ENCODE measurements around the gene TMED1.

The TMED1 gene

DNA sequence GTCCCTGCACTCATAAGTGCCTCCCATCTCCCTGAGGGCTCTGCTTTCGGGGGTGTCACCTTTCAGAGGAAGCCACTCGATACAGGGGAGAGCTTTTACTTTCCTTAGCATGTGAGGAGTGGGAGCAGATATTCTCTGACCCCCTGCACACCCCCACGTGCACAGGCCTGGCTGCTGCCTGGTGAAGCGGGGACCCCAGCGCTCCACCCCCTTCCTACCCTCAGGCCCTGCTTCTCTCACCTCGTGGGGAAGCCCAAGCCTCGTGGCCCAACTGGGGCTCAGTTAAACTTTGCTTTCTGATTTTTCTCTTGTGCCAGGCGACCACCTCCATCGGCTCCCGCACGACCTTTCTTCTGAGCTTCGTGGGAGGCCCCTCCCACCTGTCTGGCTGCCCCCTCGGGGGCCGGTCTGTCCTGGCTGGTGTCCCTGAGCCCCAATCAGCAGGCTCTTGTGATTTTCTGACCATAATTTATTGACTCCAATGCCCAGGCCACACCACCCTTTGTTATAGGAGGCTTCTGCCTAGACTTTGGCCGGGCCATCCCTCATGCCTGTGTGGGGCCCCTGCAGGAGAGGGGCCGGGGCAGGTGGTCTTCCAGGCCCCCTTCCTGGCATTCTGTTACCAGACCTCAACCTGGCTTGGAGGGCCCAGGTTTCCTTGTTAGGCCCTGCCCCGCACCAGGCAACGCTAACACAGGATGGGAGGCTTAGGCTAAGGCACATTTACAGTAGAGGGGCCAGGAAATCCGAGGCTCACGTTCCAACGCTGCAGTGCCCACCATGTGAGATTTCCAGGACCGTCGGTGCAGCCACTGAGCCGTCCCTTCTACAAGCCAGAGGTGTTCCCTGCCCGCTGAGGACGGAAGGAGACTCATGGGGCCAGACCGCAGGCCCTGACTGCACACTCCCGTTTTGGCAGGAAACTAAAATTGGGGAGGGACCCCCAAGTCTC is 3.7 kb downstream of the TMED1 start:
- Histone ChIP-seq H3K4me3 (ENCODE audit: low read depth in 1 of 2, low read length in 2 of 2) (no peak overlapping the region), H3K9ac (ENCODE audit: low read depth in 1 of 2, low read length in 2 of 2) (no peak overlapping the region), H3K4me1 (ENCODE audit: control insufficient read depth in 1 of 2, insufficient read depth in 2 of 2, low read length in 2 of 2) (peaks cover 5 to 15% of the 10 kb centered on the region in 2 donors), H3K27ac (ENCODE audit: low read depth, low read length) (no peak overlapping the region), H3K36me3 (ENCODE audit: control insufficient read depth in 1 of 2, insufficient read depth in 2 of 2, low read length in 2 of 2) (peaks cover 30 to 47% of the 10 kb centered on the region in 2 donors), H3K27me3 (ENCODE audit: control insufficient read depth in 1 of 2, insufficient read depth in 2 of 2, low read length in 2 of 2) (no peaks in the 10 kb centered on the region), H3K9me3 (ENCODE audit: control insufficient read depth in 1 of 2, low read length in 2 of 2) (peaks cover 0 to 4% of the 10 kb centered on the region in 2 donors)

DNA sequence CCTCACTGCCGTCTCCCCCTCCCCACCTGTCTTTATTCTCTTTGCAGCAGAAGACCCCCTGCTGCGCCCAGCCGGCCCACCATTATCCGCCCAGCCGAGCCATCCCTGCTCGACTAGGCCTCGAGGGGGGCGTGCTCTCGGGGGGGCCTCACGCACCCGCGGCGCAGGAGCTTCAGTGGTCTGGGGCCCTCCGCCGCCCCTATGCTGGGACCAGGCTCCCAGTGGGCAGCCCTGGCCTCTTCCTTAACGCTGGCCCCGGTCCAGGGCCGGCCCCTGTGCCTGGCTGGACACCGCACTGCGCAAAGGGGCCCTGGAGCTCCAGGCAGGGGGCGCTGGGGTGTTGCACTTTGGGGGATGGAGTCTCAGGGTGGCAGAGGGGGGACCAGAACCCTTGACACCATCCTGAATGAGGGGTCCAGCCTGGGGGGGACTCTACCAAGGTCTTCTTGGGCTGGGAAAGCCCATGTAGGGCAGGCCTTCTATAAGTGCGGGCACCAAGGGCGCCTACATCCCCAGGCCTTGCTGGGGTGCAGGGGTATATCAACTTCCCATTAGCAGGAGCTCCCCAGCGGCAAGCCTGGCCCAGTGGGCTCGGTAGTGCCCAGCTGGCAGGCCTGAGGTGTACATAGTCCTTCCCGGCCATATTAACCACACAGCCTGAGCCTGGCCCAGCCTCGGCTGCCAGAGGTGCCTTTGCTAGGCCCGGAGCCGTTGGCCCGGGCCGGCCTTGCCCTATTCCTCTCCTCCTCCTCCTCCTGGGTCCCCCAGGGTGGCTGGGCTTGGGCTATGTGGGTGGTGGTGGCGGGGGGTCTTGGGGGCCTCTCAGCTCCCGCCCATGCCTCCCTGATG is 4.9 kb downstream of the TMED1 start:
- H3K27me3 ChIP-seq (ENCODE audit: control insufficient read depth in 1 of 2, insufficient read depth in 2 of 2, low read length in 2 of 2) = no peaks in the 10 kb centered on the region
- H3K9ac ChIP-seq (ENCODE audit: low read depth in 1 of 2, low read length in 2 of 2) = no peak overlapping the region
- peaks cover 0 to 9% of the 10 kb centered on the region in 2 donors for H3K4me1 ChIP-seq (ENCODE audit: control insufficient read depth in 1 of 2, insufficient read depth in 2 of 2, low read length in 2 of 2)
- H3K9me3 ChIP-seq (ENCODE audit: control insufficient read depth in 1 of 2, low read length in 2 of 2) = no peaks in the 10 kb centered on the region
- peaks cover 34 to 57% of the 10 kb centered on the region in 2 donors for H3K36me3 ChIP-seq (ENCODE audit: control insufficient read depth in 1 of 2, insufficient read depth in 2 of 2, low read length in 2 of 2)
- no peak overlapping the region for H3K4me3 ChIP-seq (ENCODE audit: low read depth in 1 of 2, low read length in 2 of 2)
- H3K27ac ChIP-seq (ENCODE audit: low read depth, low read length) = no peak overlapping the region

DNA sequence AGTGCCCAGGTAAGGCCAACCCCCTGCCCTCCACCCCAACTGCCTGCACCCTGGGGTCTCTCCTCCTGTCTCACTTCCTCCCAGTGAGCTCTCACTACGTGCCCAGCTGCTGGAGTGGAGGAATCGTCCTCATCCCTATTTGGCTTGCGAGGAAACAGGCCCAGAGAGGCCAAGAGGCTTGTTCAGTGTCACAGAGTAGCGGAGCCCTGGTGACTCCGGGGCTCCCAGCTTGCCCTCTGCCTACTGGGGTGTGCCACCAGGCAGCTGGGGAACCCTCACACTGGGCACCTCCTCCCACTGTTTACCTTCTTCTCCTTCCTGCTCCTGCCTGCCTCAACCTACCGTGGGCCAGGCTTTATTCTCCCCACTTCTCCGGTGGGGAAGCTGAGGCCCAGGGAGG is 5.6 kb downstream of the TMED1 start:
- Histone ChIP-seq H3K4me1 (ENCODE audit: control insufficient read depth in 1 of 2, insufficient read depth in 2 of 2, low read length in 2 of 2) (peaks cover 0 to 7% of the 10 kb centered on the region in 2 donors), H3K4me3 (ENCODE audit: low read depth in 1 of 2, low read length in 2 of 2) (no peak overlapping the region), H3K9me3 (ENCODE audit: control insufficient read depth in 1 of 2, low read length in 2 of 2) (no peaks in the 10 kb centered on the region), H3K36me3 (ENCODE audit: control insufficient read depth in 1 of 2, insufficient read depth in 2 of 2, low read length in 2 of 2) (peaks cover 37 to 65% of the 10 kb centered on the region in 2 donors), H3K27ac (ENCODE audit: low read depth, low read length) (no peak overlapping the region), H3K9ac (ENCODE audit: low read depth in 1 of 2, low read length in 2 of 2) (no peak overlapping the region), H3K27me3 (ENCODE audit: control insufficient read depth in 1 of 2, insufficient read depth in 2 of 2, low read length in 2 of 2) (no peaks in the 10 kb centered on the region)

DNA sequence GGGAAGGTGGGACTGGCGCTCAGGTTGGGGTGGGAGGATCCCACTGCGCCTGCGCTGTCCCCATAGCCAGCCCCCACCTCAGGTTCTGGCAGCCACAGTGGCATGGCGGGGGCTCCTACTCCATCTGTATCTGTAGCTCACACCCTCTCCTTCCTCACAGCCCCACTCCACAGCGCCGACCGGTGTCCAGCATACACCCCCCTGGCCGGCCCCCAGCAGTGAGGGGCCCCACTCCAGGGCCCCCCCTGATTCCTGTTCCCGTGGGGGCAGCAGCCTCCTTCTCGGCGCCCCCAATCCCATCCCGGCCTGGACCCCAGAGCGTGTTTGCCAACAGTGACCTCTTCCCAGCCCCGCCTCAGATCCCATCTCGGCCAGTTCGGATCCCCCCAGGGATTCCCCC is 6.0 kb downstream of the TMED1 start:
- Histone ChIP-seq H3K27ac (ENCODE audit: low read depth, low read length) (no peak overlapping the region), H3K4me3 (ENCODE audit: low read depth in 1 of 2, low read length in 2 of 2) (no peak overlapping the region), H3K36me3 (ENCODE audit: control insufficient read depth in 1 of 2, insufficient read depth in 2 of 2, low read length in 2 of 2) (peaks cover 39 to 68% of the 10 kb centered on the region in 2 donors), H3K9me3 (ENCODE audit: control insufficient read depth in 1 of 2, low read length in 2 of 2) (no peaks in the 10 kb centered on the region), H3K9ac (ENCODE audit: low read depth in 1 of 2, low read length in 2 of 2) (no peak overlapping the region), H3K4me1 (ENCODE audit: control insufficient read depth in 1 of 2, insufficient read depth in 2 of 2, low read length in 2 of 2) (peaks cover 0 to 3% of the 10 kb centered on the region in 2 donors), H3K27me3 (ENCODE audit: control insufficient read depth in 1 of 2, insufficient read depth in 2 of 2, low read length in 2 of 2) (no peaks in the 10 kb centered on the region)

DNA sequence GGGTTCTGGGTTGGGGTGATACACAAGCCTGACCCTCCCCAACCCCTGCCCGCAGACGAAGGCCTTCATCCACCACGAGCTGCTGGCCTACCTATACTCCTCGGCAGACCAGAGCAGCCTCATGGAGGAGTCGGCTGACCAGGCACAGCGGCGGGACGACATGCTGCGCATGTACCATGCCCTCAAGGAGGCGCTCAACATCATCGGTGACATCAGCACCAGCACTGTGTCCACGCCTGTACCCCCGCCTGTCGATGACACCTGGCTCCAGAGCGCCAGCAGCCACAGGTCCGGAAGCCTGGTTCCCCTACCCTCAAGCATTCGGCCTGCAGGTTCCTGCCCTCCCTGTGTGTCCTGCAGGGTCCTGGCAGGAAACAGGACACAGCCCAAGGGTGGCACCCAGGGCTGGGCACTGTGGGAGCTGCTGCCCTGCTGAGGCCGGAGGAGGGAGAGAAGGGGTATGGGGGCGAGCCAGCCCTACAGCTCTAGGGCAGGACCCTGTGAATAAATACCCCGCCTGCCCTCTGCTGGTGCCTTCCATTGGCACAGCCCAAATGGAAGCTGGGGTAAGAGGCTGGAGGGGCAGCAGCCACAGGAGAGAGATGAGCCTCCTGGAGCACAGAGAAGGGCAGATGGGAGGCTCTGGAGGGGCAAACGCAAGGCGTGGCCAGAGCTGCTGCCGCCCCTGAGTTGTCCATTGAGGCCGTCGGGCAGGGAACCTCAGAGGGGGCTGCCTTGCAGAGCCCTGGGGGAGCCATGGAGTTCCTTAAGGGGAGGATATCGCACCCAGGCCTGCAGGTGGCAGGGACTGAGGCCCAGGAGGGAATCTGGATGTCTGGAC is 6.8 kb downstream of the TMED1 start:
- no peak overlapping the region for H3K27ac ChIP-seq (ENCODE audit: low read depth, low read length)
- no peak overlapping the region for H3K9ac ChIP-seq (ENCODE audit: low read depth in 1 of 2, low read length in 2 of 2)
- H3K36me3 ChIP-seq (ENCODE audit: control insufficient read depth in 1 of 2, insufficient read depth in 2 of 2, low read length in 2 of 2) = peaks cover 44 to 76% of the 10 kb centered on the region in 2 donors
- no peaks in the 10 kb centered on the region for H3K4me1 ChIP-seq (ENCODE audit: control insufficient read depth in 1 of 2, insufficient read depth in 2 of 2, low read length in 2 of 2)
- no peak overlapping the region for H3K4me3 ChIP-seq (ENCODE audit: low read depth in 1 of 2, low read length in 2 of 2)
- no peaks in the 10 kb centered on the region for H3K9me3 ChIP-seq (ENCODE audit: control insufficient read depth in 1 of 2, low read length in 2 of 2)
- H3K27me3 ChIP-seq (ENCODE audit: control insufficient read depth in 1 of 2, insufficient read depth in 2 of 2, low read length in 2 of 2) = no peaks in the 10 kb centered on the region

DNA sequence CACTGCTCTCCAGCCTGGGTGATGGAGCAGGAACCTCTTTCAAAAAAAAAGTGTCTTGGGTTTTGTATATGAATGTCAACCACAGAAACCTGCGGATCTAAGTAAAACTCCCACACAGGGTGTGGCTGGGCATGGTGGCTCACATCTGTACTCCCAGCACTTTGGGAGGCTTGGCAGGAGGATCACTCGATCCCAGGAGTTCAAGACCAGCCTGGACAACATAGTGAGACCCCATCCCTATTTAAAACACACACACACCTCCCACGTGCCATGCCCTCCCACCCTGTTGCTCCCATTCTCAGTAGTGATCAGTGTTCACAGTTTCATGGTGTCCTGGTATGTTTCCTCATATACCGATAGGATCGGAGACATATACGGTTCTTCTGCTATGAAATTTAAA is 9.2 kb downstream of the TMED1 start:
- no peaks in the 10 kb centered on the region for H3K27me3 ChIP-seq (ENCODE audit: control insufficient read depth in 1 of 2, insufficient read depth in 2 of 2, low read length in 2 of 2)
- H3K9ac ChIP-seq (ENCODE audit: low read depth in 1 of 2, low read length in 2 of 2) = no peak overlapping the region
- H3K4me1 ChIP-seq (ENCODE audit: control insufficient read depth in 1 of 2, insufficient read depth in 2 of 2, low read length in 2 of 2) = no peaks in the 10 kb centered on the region
- H3K27ac ChIP-seq (ENCODE audit: low read depth, low read length) = no peak overlapping the region
- peaks cover 44 to 66% of the 10 kb centered on the region in 2 donors for H3K36me3 ChIP-seq (ENCODE audit: control insufficient read depth in 1 of 2, insufficient read depth in 2 of 2, low read length in 2 of 2)
- H3K4me3 ChIP-seq (ENCODE audit: low read depth in 1 of 2, low read length in 2 of 2) = no peak overlapping the region
- no peaks in the 10 kb centered on the region for H3K9me3 ChIP-seq (ENCODE audit: control insufficient read depth in 1 of 2, low read length in 2 of 2)

DNA sequence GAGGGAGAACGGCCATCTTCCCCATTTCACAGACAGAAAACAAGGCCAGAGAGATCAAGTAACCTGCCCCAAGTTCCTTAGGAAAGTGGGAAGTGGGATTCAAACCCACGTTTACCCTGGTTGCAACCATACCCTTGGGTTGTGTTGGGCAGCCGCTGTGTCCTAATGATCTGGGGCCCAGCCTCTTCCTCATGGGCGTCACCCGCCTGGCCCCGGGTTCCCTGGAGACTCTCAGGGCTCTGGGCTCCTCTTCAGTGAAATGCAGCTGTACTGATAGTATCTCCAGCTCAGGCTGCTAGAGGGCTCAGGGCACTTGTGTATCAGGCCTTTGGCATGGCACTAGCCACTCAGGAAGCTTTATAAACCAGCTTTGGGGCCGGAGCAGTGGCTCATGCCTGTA is 9.8 kb downstream of the TMED1 start:
- no peak overlapping the region for H3K9ac ChIP-seq (ENCODE audit: low read depth in 1 of 2, low read length in 2 of 2)
- no peaks in the 10 kb centered on the region for H3K27me3 ChIP-seq (ENCODE audit: control insufficient read depth in 1 of 2, insufficient read depth in 2 of 2, low read length in 2 of 2)
- no peak overlapping the region for H3K27ac ChIP-seq (ENCODE audit: low read depth, low read length)
- H3K9me3 ChIP-seq (ENCODE audit: control insufficient read depth in 1 of 2, low read length in 2 of 2) = no peaks in the 10 kb centered on the region
- no peak overlapping the region for H3K4me3 ChIP-seq (ENCODE audit: low read depth in 1 of 2, low read length in 2 of 2)
- peaks cover 45 to 64% of the 10 kb centered on the region in 2 donors for H3K36me3 ChIP-seq (ENCODE audit: control insufficient read depth in 1 of 2, insufficient read depth in 2 of 2, low read length in 2 of 2)
- no peaks in the 10 kb centered on the region for H3K4me1 ChIP-seq (ENCODE audit: control insufficient read depth in 1 of 2, insufficient read depth in 2 of 2, low read length in 2 of 2)

DNA sequence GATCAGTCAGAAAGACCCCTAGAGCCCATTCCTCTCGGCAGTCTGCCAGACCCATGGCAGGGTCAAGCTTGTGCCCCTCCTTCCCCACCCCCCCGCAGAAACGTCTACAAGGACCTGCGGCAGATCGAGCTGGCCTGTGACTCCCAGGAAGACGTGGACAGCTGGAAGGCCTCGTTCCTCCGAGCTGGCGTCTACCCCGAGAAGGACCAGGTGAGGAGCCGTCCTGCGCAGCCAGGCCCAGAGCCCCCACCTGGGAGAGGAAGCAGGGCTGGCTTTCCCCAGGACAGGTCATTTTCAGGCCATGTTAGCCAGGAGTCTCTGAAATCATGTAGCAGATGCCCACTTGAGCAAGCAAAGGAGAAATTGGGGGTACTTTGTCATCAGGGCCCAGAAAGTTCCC is 12.3 kb downstream of the TMED1 start:
- H3K4me1 ChIP-seq (ENCODE audit: control insufficient read depth in 1 of 2, insufficient read depth in 2 of 2, low read length in 2 of 2) = no peaks in the 10 kb centered on the region
- no peaks in the 10 kb centered on the region for H3K27me3 ChIP-seq (ENCODE audit: control insufficient read depth in 1 of 2, insufficient read depth in 2 of 2, low read length in 2 of 2)
- H3K9me3 ChIP-seq (ENCODE audit: control insufficient read depth in 1 of 2, low read length in 2 of 2) = no peaks in the 10 kb centered on the region
- peaks cover 44 to 69% of the 10 kb centered on the region in 2 donors for H3K36me3 ChIP-seq (ENCODE audit: control insufficient read depth in 1 of 2, insufficient read depth in 2 of 2, low read length in 2 of 2)
- H3K9ac ChIP-seq (ENCODE audit: low read depth in 1 of 2, low read length in 2 of 2) = no peak overlapping the region
- H3K4me3 ChIP-seq (ENCODE audit: low read depth in 1 of 2, low read length in 2 of 2) = no peak overlapping the region
- no peak overlapping the region for H3K27ac ChIP-seq (ENCODE audit: low read depth, low read length)

DNA sequence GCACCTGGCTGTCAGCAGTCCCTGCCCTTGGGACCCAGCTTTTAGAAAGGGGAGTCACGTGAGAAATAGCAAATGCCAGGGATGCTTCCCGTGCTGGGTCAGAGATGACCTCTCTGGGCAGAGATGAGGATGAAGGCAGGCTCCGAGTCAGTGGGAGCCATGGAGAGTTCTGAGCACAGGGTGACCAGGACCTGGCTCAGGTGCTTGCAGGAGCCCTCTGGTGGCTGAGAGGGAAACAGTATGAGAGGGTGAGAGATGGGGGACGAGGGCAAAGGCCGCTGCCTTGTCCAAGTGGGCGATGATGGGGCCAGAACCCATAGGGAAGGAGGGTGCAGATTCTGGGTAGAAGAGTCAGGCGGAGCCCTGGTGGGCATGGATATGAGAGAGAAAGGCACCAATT is 15.8 kb downstream of the TMED1 start:
- peaks cover 46 to 71% of the 10 kb centered on the region in 2 donors for H3K36me3 ChIP-seq (ENCODE audit: control insufficient read depth in 1 of 2, insufficient read depth in 2 of 2, low read length in 2 of 2)
- H3K4me3 ChIP-seq (ENCODE audit: low read depth in 1 of 2, low read length in 2 of 2) = no peak overlapping the region
- no peaks in the 10 kb centered on the region for H3K27me3 ChIP-seq (ENCODE audit: control insufficient read depth in 1 of 2, insufficient read depth in 2 of 2, low read length in 2 of 2)
- H3K9ac ChIP-seq (ENCODE audit: low read depth in 1 of 2, low read length in 2 of 2) = no peak overlapping the region
- no peaks in the 10 kb centered on the region for H3K4me1 ChIP-seq (ENCODE audit: control insufficient read depth in 1 of 2, insufficient read depth in 2 of 2, low read length in 2 of 2)
- H3K9me3 ChIP-seq (ENCODE audit: control insufficient read depth in 1 of 2, low read length in 2 of 2) = no peaks in the 10 kb centered on the region
- no peak overlapping the region for H3K27ac ChIP-seq (ENCODE audit: low read depth, low read length)
